HL-60 (cell line): Measurements from ENCODE around the gene NACC2.
A peak's percentile ranks its signal among the peaks of the same experiment; 100 is the strongest.

Experiments
- DNase-seq, 2 experiments: peaks; one replicate each; pipeline ENCODE4 v3.0.0-alpha.2; 2010 to 2020; ENCODE audit warnings: low read depth in 1 of 2, low spot score in 1 of 2
- H3K27ac ChIP-seq: fragments of 250-450 bp; sonication (Bioruptor Pico); replicated peaks from 2 replicates; pipeline ENCODE4 v1.5.1; 2020; ENCODE audit warnings: mild to moderate bottlenecking, moderate library complexity
- H3K27me3 ChIP-seq: fragments of 250-450 bp; sonication (Bioruptor Pico); 2 replicates; pipeline ENCODE4 v1.5.1; 2021; ENCODE audit warnings: mild to moderate bottlenecking, moderate library complexity; ENCODE audit not compliant: insufficient read depth, poor library complexity, severe bottlenecking
- H3K4me3 ChIP-seq: replicated peaks from 2 replicates; pipeline ENCODE4 v1.5.1; 2011; ENCODE audit warnings: mild to moderate bottlenecking, control low read depth, low read length; ENCODE audit not compliant: insufficient read depth
- GABPA ChIP-seq: IDR thresholded peaks from 2 replicates; pipeline ENCODE4 v1.6.1; 2012; ENCODE audit warnings: low read depth
- POLR2AphosphoS5 ChIP-seq: IDR thresholded peaks from 2 replicates; pipeline ENCODE4 v1.6.1; 2012; ENCODE audit warnings: low read depth
- SPI1 ChIP-seq: IDR thresholded peaks from 2 replicates; pipeline ENCODE4 v1.6.1; 2012; ENCODE audit warnings: low read depth, mild to moderate bottlenecking, borderline replicate concordance
- TF ChIP-seq, protein P1 (sequence below): IDR thresholded peaks from 2 replicates; pipeline ENCODE4 v1.6.1; 2012; ENCODE audit warnings: low read depth; ENCODE audit not compliant: insufficient replicate concordance
- TF ChIP-seq, protein P2 (sequence below): IDR thresholded peaks from one replicate; pipeline ENCODE4 v1.5.1; 2011; ENCODE audit warnings: low read length, control low read depth, inconsistent platforms; ENCODE audit not compliant: insufficient read depth

Gene NACC2

DNA sequence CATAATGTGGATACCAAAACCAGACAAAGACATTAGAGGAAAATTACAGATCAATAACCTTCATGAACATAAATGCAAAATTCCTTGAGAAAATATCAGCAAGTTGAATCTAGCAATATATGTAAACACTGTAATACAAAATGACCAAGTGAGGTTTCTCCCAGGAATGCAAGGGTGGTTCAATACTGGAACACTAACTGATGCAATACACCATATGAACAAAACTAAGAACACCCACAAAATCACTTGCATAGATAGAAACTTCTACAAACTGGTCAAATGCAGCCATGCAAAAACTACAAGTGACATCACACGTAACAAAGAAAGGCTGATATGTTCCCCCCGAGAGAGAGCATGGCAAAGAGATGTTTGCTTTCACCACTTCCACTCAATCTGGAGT, 55.6 kb downstream of the NACC2 start:
- H3K27me3 ChIP-seq: no peaks in the 10 kb centered on the region
- no peak overlapping the region for H3K27ac ChIP-seq
- H3K4me3 ChIP-seq: no peak overlapping the region
- TF ChIP-seq GABPA (no peak), POLR2AphosphoS5 (no peak)
- no peak for DNase-seq

DNA sequence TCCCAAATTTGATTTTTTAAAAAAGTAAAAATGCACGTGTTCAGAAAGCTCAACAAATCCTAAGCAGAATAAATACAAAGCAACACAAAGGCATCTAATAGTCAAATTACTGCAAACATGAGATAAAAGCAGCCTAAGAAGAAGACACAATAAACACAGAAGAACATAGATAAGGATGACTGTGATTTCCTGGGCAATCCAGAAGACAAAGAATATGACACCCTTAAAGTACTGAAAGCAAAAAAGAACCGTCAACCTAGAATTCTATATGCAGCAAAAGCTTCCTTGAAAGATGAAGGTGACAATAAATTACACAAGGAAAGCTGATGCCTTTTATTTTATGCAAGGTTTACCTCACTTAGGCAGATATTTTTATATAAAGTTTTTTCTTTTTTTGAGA, 58.2 kb downstream of the NACC2 start:
- no peaks in the 10 kb centered on the region for H3K27me3 ChIP-seq
- TF ChIP-seq, protein P1, sequence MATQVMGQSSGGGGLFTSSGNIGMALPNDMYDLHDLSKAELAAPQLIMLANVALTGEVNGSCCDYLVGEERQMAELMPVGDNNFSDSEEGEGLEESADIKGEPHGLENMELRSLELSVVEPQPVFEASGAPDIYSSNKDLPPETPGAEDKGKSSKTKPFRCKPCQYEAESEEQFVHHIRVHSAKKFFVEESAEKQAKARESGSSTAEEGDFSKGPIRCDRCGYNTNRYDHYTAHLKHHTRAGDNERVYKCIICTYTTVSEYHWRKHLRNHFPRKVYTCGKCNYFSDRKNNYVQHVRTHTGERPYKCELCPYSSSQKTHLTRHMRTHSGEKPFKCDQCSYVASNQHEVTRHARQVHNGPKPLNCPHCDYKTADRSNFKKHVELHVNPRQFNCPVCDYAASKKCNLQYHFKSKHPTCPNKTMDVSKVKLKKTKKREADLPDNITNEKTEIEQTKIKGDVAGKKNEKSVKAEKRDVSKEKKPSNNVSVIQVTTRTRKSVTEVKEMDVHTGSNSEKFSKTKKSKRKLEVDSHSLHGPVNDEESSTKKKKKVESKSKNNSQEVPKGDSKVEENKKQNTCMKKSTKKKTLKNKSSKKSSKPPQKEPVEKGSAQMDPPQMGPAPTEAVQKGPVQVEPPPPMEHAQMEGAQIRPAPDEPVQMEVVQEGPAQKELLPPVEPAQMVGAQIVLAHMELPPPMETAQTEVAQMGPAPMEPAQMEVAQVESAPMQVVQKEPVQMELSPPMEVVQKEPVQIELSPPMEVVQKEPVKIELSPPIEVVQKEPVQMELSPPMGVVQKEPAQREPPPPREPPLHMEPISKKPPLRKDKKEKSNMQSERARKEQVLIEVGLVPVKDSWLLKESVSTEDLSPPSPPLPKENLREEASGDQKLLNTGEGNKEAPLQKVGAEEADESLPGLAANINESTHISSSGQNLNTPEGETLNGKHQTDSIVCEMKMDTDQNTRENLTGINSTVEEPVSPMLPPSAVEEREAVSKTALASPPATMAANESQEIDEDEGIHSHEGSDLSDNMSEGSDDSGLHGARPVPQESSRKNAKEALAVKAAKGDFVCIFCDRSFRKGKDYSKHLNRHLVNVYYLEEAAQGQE: no peak
- TF ChIP-seq SPI1 (no peak), GABPA (no peak), POLR2AphosphoS5 (no peak)
- TF ChIP-seq, protein P2, sequence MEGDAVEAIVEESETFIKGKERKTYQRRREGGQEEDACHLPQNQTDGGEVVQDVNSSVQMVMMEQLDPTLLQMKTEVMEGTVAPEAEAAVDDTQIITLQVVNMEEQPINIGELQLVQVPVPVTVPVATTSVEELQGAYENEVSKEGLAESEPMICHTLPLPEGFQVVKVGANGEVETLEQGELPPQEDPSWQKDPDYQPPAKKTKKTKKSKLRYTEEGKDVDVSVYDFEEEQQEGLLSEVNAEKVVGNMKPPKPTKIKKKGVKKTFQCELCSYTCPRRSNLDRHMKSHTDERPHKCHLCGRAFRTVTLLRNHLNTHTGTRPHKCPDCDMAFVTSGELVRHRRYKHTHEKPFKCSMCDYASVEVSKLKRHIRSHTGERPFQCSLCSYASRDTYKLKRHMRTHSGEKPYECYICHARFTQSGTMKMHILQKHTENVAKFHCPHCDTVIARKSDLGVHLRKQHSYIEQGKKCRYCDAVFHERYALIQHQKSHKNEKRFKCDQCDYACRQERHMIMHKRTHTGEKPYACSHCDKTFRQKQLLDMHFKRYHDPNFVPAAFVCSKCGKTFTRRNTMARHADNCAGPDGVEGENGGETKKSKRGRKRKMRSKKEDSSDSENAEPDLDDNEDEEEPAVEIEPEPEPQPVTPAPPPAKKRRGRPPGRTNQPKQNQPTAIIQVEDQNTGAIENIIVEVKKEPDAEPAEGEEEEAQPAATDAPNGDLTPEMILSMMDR: no peak
- no peak for DNase-seq
- no peak overlapping the region for H3K4me3 ChIP-seq
- H3K27ac ChIP-seq: no peak overlapping the region

DNA sequence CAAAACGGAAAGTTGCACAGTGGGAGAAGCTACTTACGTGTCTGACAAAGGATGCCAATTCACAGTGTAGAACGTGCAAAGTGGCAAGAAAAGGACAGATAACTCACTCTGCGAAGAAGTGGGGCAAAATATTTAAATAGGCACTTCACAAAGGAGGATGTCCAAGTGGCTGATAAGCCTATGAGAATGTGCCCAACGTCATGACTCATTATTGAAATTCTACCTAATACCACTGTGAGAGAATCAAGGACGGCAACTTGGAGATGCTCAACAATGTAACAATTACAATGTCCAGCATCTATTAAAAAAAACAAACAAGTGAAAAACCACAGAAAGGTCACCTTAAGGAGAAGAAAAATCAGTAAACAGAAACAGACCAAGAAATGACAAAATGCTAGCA, 59.0 kb downstream of the NACC2 start:
- Histone ChIP-seq H3K27me3 (no peaks in the 10 kb centered on the region), H3K27ac (no peak overlapping the region), H3K4me3 (no peak overlapping the region)
- TF ChIP-seq, protein P1: no peak
- TF ChIP-seq, protein P2: no peak
- no peak for TF ChIP-seq POLR2AphosphoS5
- TF ChIP-seq SPI1: no peak
- no peak for TF ChIP-seq GABPA
- no peak for DNase-seq

DNA sequence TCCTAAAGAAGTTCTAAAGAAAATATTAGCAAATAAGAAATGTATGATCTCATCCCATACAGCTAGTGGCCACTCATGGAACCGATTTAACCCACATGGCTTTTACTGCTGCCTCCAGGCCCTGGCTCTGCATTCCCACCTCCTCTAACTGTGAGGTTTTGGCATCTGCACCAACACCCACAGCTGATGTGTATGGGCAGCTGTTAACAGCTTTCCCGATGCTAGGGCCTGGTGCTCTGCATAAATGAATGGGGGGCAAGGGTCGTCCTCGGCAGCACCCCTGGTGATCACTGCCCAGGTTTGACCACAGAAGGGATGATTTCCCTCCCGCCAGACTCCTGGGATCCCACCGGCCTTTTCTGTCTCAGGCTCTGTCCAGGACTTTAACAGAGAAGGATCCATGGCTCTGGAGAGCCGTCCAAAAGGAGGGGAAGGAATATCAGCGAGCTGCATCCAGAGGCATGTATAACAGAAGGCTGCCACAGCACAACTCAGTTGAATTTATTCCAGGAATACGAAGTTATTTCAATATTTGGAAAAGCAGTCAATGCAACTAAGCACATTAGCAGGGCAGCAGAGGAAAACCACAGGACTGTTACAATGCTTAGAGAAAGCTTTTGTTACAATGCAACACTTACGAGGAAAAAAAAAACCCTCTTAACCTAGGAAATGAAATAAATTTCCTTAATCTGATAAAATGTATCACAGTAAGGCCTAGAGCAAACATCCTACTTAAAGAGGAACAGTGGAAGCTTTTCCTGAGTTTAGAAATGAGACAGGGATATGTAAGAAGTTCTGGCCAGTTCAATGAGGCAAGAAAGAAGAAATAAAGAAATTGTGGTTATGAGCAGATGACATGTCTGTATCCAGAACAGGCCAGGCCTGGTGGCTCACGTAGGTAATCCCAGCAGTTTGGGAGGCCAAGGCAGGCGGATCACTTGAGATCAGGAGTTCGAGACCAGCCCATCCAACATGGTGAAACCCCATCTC, 63.1 kb downstream of the NACC2 start:
- peak in 1 of 2 experiments; percentile 38 for DNase-seq
- Histone ChIP-seq H3K27me3 (no peaks in the 10 kb centered on the region), H3K27ac (peak overlapping the region; percentile 23), H3K4me3 (no peak overlapping the region)
- TF ChIP-seq SPI1 (0 out of 2 replicates have a peak, but pooled peaks have one; percentile 4), POLR2AphosphoS5 (no peak), GABPA (no peak)
